Measurements from ENCODE around the gene TRNAU1AP.
"Not testable (repeated sequence)": the region's sequence is repeated elsewhere in the genome, so short reads cannot be mapped to it uniquely, and the experiment has no call there.

The TRNAU1AP gene

GRCh38 chr1:28578696-28579218 lies 25.9 kb downstream of the TRNAU1AP start:
- DNase-seq: no peak

- no peak for DNase-seq
These were observed 26.5 kb downstream of the TRNAU1AP start for GRCh38 chr1:28579401-28579800.

GRCh38 chr1:28580722-28581530 lies 28.0 kb downstream of the TRNAU1AP start:
- peak; percentile 14 for DNase-seq

GRCh38 chr1:28581531-28582247 lies 28.8 kb downstream of the TRNAU1AP start:
- peak; percentile 95 for DNase-seq

- DNase-seq: no peak
These were observed 29.3 kb downstream of the TRNAU1AP start for GRCh38 chr1:28582248-28582615.

- DNase-seq: not testable (repeated sequence)
These were observed 33.9 kb downstream of the TRNAU1AP start for GRCh38 chr1:28586585-28587391.

- DNase-seq: no peak
These were observed 38.9 kb downstream of the TRNAU1AP start, which contains the start of gene RAB42 for GRCh38 chr1:28591708-28592320. RAB42 (plus strand) TSS chr1:28592265; CDS start chr1:28592512, 247 bp downstream.

GRCh38 chr1:28592321-28593071 lies 39.6 kb downstream of the TRNAU1AP start:
- no peak for DNase-seq

GRCh38 chr1:28593988-28594356 lies 41.1 kb downstream of the TRNAU1AP start:
- not testable (repeated sequence) for DNase-seq

GRCh38 chr1:28594686-28595411 lies 42.0 kb downstream of the TRNAU1AP start:
- not testable (repeated sequence) for DNase-seq

- DNase-seq: no peak
These were observed 42.7 kb downstream of the TRNAU1AP start for GRCh38 chr1:28595412-28596191.

- DNase-seq: not testable (repeated sequence)
These were observed 43.4 kb downstream of the TRNAU1AP start for GRCh38 chr1:28596276-28596675.

GRCh38 chr1:28601696-28602095 lies 48.8 kb downstream of the TRNAU1AP start:
- DNase-seq: no peak

- peak; percentile 76 for DNase-seq
These were observed 49.9 kb downstream of the TRNAU1AP start for GRCh38 chr1:28602536-28603439.

- DNase-seq: no peak
These were observed 51.5 kb downstream of the TRNAU1AP start for GRCh38 chr1:28604411-28604810.

GRCh38 chr1:28604962-28605361 lies 52.1 kb downstream of the TRNAU1AP start:
- DNase-seq: no peak

GRCh38 chr1:28606771-28607170 lies 53.9 kb downstream of the TRNAU1AP start:
- DNase-seq: no peak

GRCh38 chr1:28613175-28613574 lies 60.3 kb downstream of the TRNAU1AP start:
- no peak for DNase-seq
